Liver (tissue), 9 donors: ENCODE data around the gene EXOC2. TPM values are rescaled to one million over a fixed set of nuclear protein-coding genes. Genes with fewer than 3 reads are reported as not detected.

Source experiments
- DNase-seq: peaks from one replicate; pipeline ENCODE4 v3.0.0-alpha.2; 2017; ENCODE audit warnings: low spot score
- H3K27ac ChIP-seq, 2 donors: one replicate each; pipeline ENCODE4 v1.7.0; 2013; ENCODE audit warnings: inconsistent platforms in 2 of 2, low read length in 2 of 2, control low read depth in 1 of 2, low read depth in 1 of 2, mild to moderate bottlenecking in 1 of 2
- H3K27me3 ChIP-seq, 4 donors: one replicate each; pipeline versions ENCODE4 v1.6.1 to v1.7.0; 2013; ENCODE audit warnings: low read length in 3 of 4, inconsistent platforms in 1 of 4, mild to moderate bottlenecking in 1 of 4, moderate library complexity in 1 of 4; ENCODE audit not compliant: control insufficient read depth in 4 of 4, insufficient read depth in 4 of 4
- H3K36me3 ChIP-seq, 4 donors: one replicate each; pipeline versions ENCODE4 v1.6.1 to v1.7.0; 2013; ENCODE audit warnings: low read length in 3 of 4, mild to moderate bottlenecking in 3 of 4, low read depth in 1 of 4, moderate library complexity in 1 of 4; ENCODE audit not compliant: control insufficient read depth in 4 of 4, insufficient read depth in 3 of 4
- H3K4me1 ChIP-seq, 4 donors: one replicate each; pipeline versions ENCODE4 v1.6.1 to v1.7.0; 2013; ENCODE audit warnings: low read length in 3 of 4, mild to moderate bottlenecking in 3 of 4, moderate library complexity in 1 of 4; ENCODE audit not compliant: control insufficient read depth in 4 of 4, insufficient read depth in 4 of 4
- H3K4me3 ChIP-seq, 3 donors: one replicate each; pipeline versions ENCODE4 v1.6.1 to v1.7.0; 2013; ENCODE audit warnings: low read length in 3 of 3, control low read depth in 1 of 3, low read depth in 1 of 3, mild to moderate bottlenecking in 1 of 3
- H3K9ac ChIP-seq, 2 donors: one replicate each; pipeline ENCODE4 v1.7.0; 2013; ENCODE audit warnings: low read length in 2 of 2, mild to moderate bottlenecking in 2 of 2, moderate library complexity in 2 of 2, control low read depth in 1 of 2, low read depth in 1 of 2
- H3K9me3 ChIP-seq, 4 donors: one replicate each; pipeline versions ENCODE4 v1.6.1 to v1.7.0; 2013; ENCODE audit warnings: low read length in 3 of 4; ENCODE audit not compliant: control insufficient read depth in 4 of 4
- CTCF ChIP-seq: fragments of 150-350 bp; IDR thresholded peaks from 2 replicates; pipeline ENCODE4 v1.5.1; 2017; ENCODE audit warnings: improper control_type of control experiment, low read depth, low read length; ENCODE audit not compliant: missing input control
- EGR1 ChIP-seq, 2 donors: IDR thresholded peaks; 2 replicates each; pipeline ENCODE4 v1.6.1; 2016 to 2018; ENCODE audit warnings: antibody characterized with exemption in 2 of 2, low read depth in 2 of 2
- FOXA1 ChIP-seq: IDR thresholded peaks from 2 replicates; pipeline ENCODE4 v1.6.1; 2016; ENCODE audit warnings: antibody characterized with exemption
- FOXA2 ChIP-seq: IDR thresholded peaks from 2 replicates; pipeline ENCODE4 v1.6.1; 2016; ENCODE audit warnings: antibody characterized with exemption
- GABPA ChIP-seq, 2 donors: IDR thresholded peaks in 1 of 2; conservative IDR thresholded peaks in 1 of 2; 2 replicates each; pipeline ENCODE4 v1.6.1; 2016; ENCODE audit warnings: antibody characterized with exemption in 2 of 2, mild to moderate bottlenecking in 1 of 2, moderate library complexity in 1 of 2
- HNF4A ChIP-seq, 2 donors: conservative IDR thresholded peaks; 2 replicates each; pipeline ENCODE4 v1.6.1; 2016; ENCODE audit warnings: antibody characterized with exemption in 2 of 2, mild to moderate bottlenecking in 2 of 2
- HNF4G ChIP-seq: IDR thresholded peaks from 2 replicates; pipeline ENCODE4 v1.6.1; 2016; ENCODE audit warnings: antibody characterized with exemption
- JUND ChIP-seq, 2 donors: IDR thresholded peaks; 2 replicates each; pipeline ENCODE4 v1.6.1; 2016; ENCODE audit warnings: antibody characterized with exemption in 2 of 2
- NR2F2 ChIP-seq: IDR thresholded peaks from 2 replicates; pipeline ENCODE4 v1.6.1; 2016; ENCODE audit warnings: antibody characterized with exemption
- RAD21 ChIP-seq, 2 donors: IDR thresholded peaks; 2 replicates each; pipeline ENCODE4 v1.6.1; 2016; ENCODE audit warnings: antibody characterized with exemption in 2 of 2, mild to moderate bottlenecking in 2 of 2
- REST ChIP-seq: IDR thresholded peaks from 2 replicates; pipeline ENCODE4 v1.6.1; 2016; ENCODE audit warnings: antibody characterized with exemption, mild to moderate bottlenecking
- RXRA ChIP-seq, 2 donors: IDR thresholded peaks; 2 replicates each; pipeline ENCODE4 v1.6.1; 2017 to 2018; ENCODE audit warnings: antibody characterized with exemption in 2 of 2, mild to moderate bottlenecking in 1 of 2
- SP1 ChIP-seq: IDR thresholded peaks from 2 replicates; pipeline ENCODE4 v1.6.1; 2018; ENCODE audit warnings: antibody characterized with exemption, mild to moderate bottlenecking
- TAF1 ChIP-seq: conservative IDR thresholded peaks from 2 replicates; pipeline ENCODE4 v1.6.1; 2016; ENCODE audit warnings: antibody characterized with exemption, mild to moderate bottlenecking
- YY1 ChIP-seq: IDR thresholded peaks from 2 replicates; pipeline ENCODE4 v1.6.1; 2016; ENCODE audit warnings: antibody characterized with exemption, mild to moderate bottlenecking
- WGBS: extraction: QIAGEN DNeasy Blood & Tissue Kit; methylation state at CpG from one replicate; pipeline ENCODE4 v1.1.7; 2013; 5-methylcytosine and 5-hydroxymethylcytosine counted together
- polyA plus RNA-seq, 2 donors: library from polyadenylated mRNA; stranded (reverse) in 1 of 2; unstranded in 1 of 2; fragments of 200-250 nt in 1 of 2; fragments of >200 nt in 1 of 2; fragmentation: Nextera tagmentation in 1 of 2; extraction: Ambion mirVana in 1 of 2; gene quantifications; one replicate each; pipeline versions ENCODE4 v1.2.1 to v1.2.3, GENCODE V29; 2013 to 2015
- total RNA-seq, 2 donors: library from RNA; depleted of rRNA; stranded (reverse); fragments of >200 nt; gene quantifications; one replicate each; pipeline ENCODE4 v1.2.3, GENCODE V29; 2014
- TF ChIP-seq, protein P1 (sequence below): IDR thresholded peaks from 2 replicates; pipeline ENCODE4 v1.6.1; 2016; ENCODE audit warnings: antibody characterized with exemption
- TF ChIP-seq, protein P2 (sequence below): IDR thresholded peaks from 2 replicates; pipeline ENCODE4 v1.6.1; 2016; ENCODE audit warnings: antibody characterized with exemption
- TF ChIP-seq, protein P3 (sequence below): IDR thresholded peaks from 2 replicates; pipeline ENCODE4 v1.6.1; 2016; ENCODE audit warnings: antibody characterized with exemption
- donor health status: healthy.
- donor health status: healthy.
- donor health status: healthy.
- donor health status: healthy.
- donor health status: healthy.

EXOC2 gene
- total and polyA plus RNA-seq, 4 donors, result 6.7 to 15.3 (median 9.2) TPM

- H3K9me3 ChIP-seq, result no peaks in the 10 kb centered on the region
- no peaks in the 10 kb centered on the region for H3K36me3 ChIP-seq
- 94% methylated on average over 3 of the region's 3 CpGs for WGBS
- H3K4me1 ChIP-seq, result no peaks in the 10 kb centered on the region
- H3K4me3 ChIP-seq, result no peak overlapping the region
- H3K9ac ChIP-seq, result no peak overlapping the region
- TF ChIP-seq GABPA (IDR thresholded peaks at IDR 0.05 in 1 of 2, conservative IDR thresholded peaks at IDR 0.05 in 1 of 2), result no peak
- TF ChIP-seq REST, result no peak
- TF ChIP-seq, protein P1, sequence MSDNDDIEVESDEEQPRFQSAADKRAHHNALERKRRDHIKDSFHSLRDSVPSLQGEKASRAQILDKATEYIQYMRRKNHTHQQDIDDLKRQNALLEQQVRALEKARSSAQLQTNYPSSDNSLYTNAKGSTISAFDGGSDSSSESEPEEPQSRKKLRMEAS, result no peak
- TF ChIP-seq TAF1, result no peak
- no peak for TF ChIP-seq JUND (IDR thresholded peaks at IDR 0.05)
- no peak for TF ChIP-seq FOXA1
- DNase-seq, result no peak
- no peaks in the 10 kb centered on the region for H3K27me3 ChIP-seq
- H3K27ac ChIP-seq, result no peak overlapping the region
These were observed 184.3 kb downstream of the EXOC2 start for GRCh38 chr6:508614-509013.

- no peaks in the 10 kb centered on the region for H3K36me3 ChIP-seq
- no peak for DNase-seq
- TF ChIP-seq YY1 (no peak), TAF1 (no peak), FOXA2 (no peak), NR2F2 (no peak), EGR1 (IDR thresholded peaks at IDR 0.05; ENCODE audit: low read depth in 2 of 2) (no peak), RXRA (IDR thresholded peaks at IDR 0.05) (no peak), RAD21 (IDR thresholded peaks at IDR 0.05) (no peak), FOXA1 (no peak), REST (no peak), CTCF (no peak), SP1 (no peak), HNF4G (no peak), GABPA (IDR thresholded peaks at IDR 0.05 in 1 of 2, conservative IDR thresholded peaks at IDR 0.05 in 1 of 2) (no peak), HNF4A (conservative IDR thresholded peaks at IDR 0.05) (no peak), JUND (IDR thresholded peaks at IDR 0.05) (no peak)
- TF ChIP-seq, protein P2, sequence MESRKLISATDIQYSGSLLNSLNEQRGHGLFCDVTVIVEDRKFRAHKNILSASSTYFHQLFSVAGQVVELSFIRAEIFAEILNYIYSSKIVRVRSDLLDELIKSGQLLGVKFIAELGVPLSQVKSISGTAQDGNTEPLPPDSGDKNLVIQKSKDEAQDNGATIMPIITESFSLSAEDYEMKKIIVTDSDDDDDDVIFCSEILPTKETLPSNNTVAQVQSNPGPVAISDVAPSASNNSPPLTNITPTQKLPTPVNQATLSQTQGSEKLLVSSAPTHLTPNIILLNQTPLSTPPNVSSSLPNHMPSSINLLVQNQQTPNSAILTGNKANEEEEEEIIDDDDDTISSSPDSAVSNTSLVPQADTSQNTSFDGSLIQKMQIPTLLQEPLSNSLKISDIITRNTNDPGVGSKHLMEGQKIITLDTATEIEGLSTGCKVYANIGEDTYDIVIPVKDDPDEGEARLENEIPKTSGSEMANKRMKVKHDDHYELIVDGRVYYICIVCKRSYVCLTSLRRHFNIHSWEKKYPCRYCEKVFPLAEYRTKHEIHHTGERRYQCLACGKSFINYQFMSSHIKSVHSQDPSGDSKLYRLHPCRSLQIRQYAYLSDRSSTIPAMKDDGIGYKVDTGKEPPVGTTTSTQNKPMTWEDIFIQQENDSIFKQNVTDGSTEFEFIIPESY, result no peak
- TF ChIP-seq, protein P3, sequence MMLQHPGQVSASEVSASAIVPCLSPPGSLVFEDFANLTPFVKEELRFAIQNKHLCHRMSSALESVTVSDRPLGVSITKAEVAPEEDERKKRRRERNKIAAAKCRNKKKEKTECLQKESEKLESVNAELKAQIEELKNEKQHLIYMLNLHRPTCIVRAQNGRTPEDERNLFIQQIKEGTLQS, result no peak
- TF ChIP-seq, protein P1, result no peak
- 96% methylated on average over 9 of the region's 9 CpGs for WGBS
- no peak overlapping the region for H3K27ac ChIP-seq
- no peaks in the 10 kb centered on the region for H3K4me1 ChIP-seq
- no peaks in the 10 kb centered on the region for H3K27me3 ChIP-seq
- H3K4me3 ChIP-seq, result no peak overlapping the region
- no peaks in the 10 kb centered on the region for H3K9me3 ChIP-seq
- H3K9ac ChIP-seq, result no peak overlapping the region
These were observed 184.9 kb downstream of the EXOC2 start for GRCh38 chr6:508006-508405.
